Liver (tissue), 9 donors: ENCODE measurements around the gene MASP1. TPM values are rescaled to one million over a fixed set of nuclear protein-coding genes. Genes with fewer than 3 reads are reported as not detected.
A peak's percentile ranks its signal among the peaks of the same experiment; 100 is the strongest.

Experiments used
- DNase-seq: peaks from one replicate; pipeline ENCODE4 v3.0.0-alpha.2; 2017; ENCODE audit warnings: low spot score
- H3K27ac ChIP-seq, 2 donors: one replicate each; pipeline ENCODE4 v1.7.0; 2013; ENCODE audit warnings: inconsistent platforms in 2 of 2, low read length in 2 of 2, control low read depth in 1 of 2, low read depth in 1 of 2, mild to moderate bottlenecking in 1 of 2
- H3K27me3 ChIP-seq, 4 donors: one replicate each; pipeline versions ENCODE4 v1.6.1 to v1.7.0; 2013; ENCODE audit warnings: low read length in 3 of 4, inconsistent platforms in 1 of 4, mild to moderate bottlenecking in 1 of 4, moderate library complexity in 1 of 4; ENCODE audit not compliant: control insufficient read depth in 4 of 4, insufficient read depth in 4 of 4
- H3K36me3 ChIP-seq, 4 donors: one replicate each; pipeline versions ENCODE4 v1.6.1 to v1.7.0; 2013; ENCODE audit warnings: low read length in 3 of 4, mild to moderate bottlenecking in 3 of 4, low read depth in 1 of 4, moderate library complexity in 1 of 4; ENCODE audit not compliant: control insufficient read depth in 4 of 4, insufficient read depth in 3 of 4
- H3K4me1 ChIP-seq, 4 donors: one replicate each; pipeline versions ENCODE4 v1.6.1 to v1.7.0; 2013; ENCODE audit warnings: low read length in 3 of 4, mild to moderate bottlenecking in 3 of 4, moderate library complexity in 1 of 4; ENCODE audit not compliant: control insufficient read depth in 4 of 4, insufficient read depth in 4 of 4
- H3K4me3 ChIP-seq, 3 donors: one replicate each; pipeline versions ENCODE4 v1.6.1 to v1.7.0; 2013; ENCODE audit warnings: low read length in 3 of 3, control low read depth in 1 of 3, low read depth in 1 of 3, mild to moderate bottlenecking in 1 of 3
- H3K9ac ChIP-seq, 2 donors: one replicate each; pipeline ENCODE4 v1.7.0; 2013; ENCODE audit warnings: low read length in 2 of 2, mild to moderate bottlenecking in 2 of 2, moderate library complexity in 2 of 2, control low read depth in 1 of 2, low read depth in 1 of 2
- H3K9me3 ChIP-seq, 4 donors: one replicate each; pipeline versions ENCODE4 v1.6.1 to v1.7.0; 2013; ENCODE audit warnings: low read length in 3 of 4; ENCODE audit not compliant: control insufficient read depth in 4 of 4
- EGR1 ChIP-seq, 2 donors: IDR thresholded peaks; 2 replicates each; pipeline ENCODE4 v1.6.1; 2016 to 2018; ENCODE audit warnings: antibody characterized with exemption in 2 of 2, low read depth in 2 of 2
- FOXA2 ChIP-seq: IDR thresholded peaks from 2 replicates; pipeline ENCODE4 v1.6.1; 2016; ENCODE audit warnings: antibody characterized with exemption
- GABPA ChIP-seq, 2 donors: IDR thresholded peaks in 1 of 2; conservative IDR thresholded peaks in 1 of 2; 2 replicates each; pipeline ENCODE4 v1.6.1; 2016; ENCODE audit warnings: antibody characterized with exemption in 2 of 2, mild to moderate bottlenecking in 1 of 2, moderate library complexity in 1 of 2
- HNF4G ChIP-seq: IDR thresholded peaks from 2 replicates; pipeline ENCODE4 v1.6.1; 2016; ENCODE audit warnings: antibody characterized with exemption
- NR2F2 ChIP-seq: IDR thresholded peaks from 2 replicates; pipeline ENCODE4 v1.6.1; 2016; ENCODE audit warnings: antibody characterized with exemption
- SP1 ChIP-seq: IDR thresholded peaks from 2 replicates; pipeline ENCODE4 v1.6.1; 2018; ENCODE audit warnings: antibody characterized with exemption, mild to moderate bottlenecking
- WGBS: extraction: QIAGEN DNeasy Blood & Tissue Kit; methylation state at CpG from one replicate; pipeline ENCODE4 v1.1.7; 2013; 5-methylcytosine and 5-hydroxymethylcytosine counted together
- polyA plus RNA-seq, 2 donors: library from polyadenylated mRNA; stranded (reverse) in 1 of 2; unstranded in 1 of 2; fragments of 200-250 nt in 1 of 2; fragments of >200 nt in 1 of 2; fragmentation: Nextera tagmentation in 1 of 2; extraction: Ambion mirVana in 1 of 2; gene quantifications; one replicate each; pipeline versions ENCODE4 v1.2.1 to v1.2.3, GENCODE V29; 2013 to 2015
- total RNA-seq, 2 donors: library from RNA; depleted of rRNA; stranded (reverse); fragments of >200 nt; gene quantifications; one replicate each; pipeline ENCODE4 v1.2.3, GENCODE V29; 2014
- TF ChIP-seq, protein P1 (sequence below): IDR thresholded peaks from 2 replicates; pipeline ENCODE4 v1.6.1; 2016; ENCODE audit warnings: antibody characterized with exemption, mild to moderate bottlenecking
- TF ChIP-seq, protein P2 (sequence below): fragments of 150-350 bp; IDR thresholded peaks from 2 replicates; pipeline ENCODE4 v1.5.1; 2017; ENCODE audit warnings: improper control_type of control experiment, low read depth, low read length; ENCODE audit not compliant: missing input control
- TF ChIP-seq, protein P3 (sequence below): IDR thresholded peaks from 2 replicates; pipeline ENCODE4 v1.6.1; 2016; ENCODE audit warnings: antibody characterized with exemption
- TF ChIP-seq, protein P4 (sequence below): IDR thresholded peaks from 2 replicates; pipeline ENCODE4 v1.6.1; 2016; ENCODE audit warnings: antibody characterized with exemption
- donor health status: healthy.
- donor health status: healthy.
- donor health status: healthy.
- donor health status: healthy.
- donor health status: healthy.

The MASP1 gene
- total and polyA plus RNA-seq, 4 donors: 53.2 to 83.8 (median 73.8) TPM

DNA sequence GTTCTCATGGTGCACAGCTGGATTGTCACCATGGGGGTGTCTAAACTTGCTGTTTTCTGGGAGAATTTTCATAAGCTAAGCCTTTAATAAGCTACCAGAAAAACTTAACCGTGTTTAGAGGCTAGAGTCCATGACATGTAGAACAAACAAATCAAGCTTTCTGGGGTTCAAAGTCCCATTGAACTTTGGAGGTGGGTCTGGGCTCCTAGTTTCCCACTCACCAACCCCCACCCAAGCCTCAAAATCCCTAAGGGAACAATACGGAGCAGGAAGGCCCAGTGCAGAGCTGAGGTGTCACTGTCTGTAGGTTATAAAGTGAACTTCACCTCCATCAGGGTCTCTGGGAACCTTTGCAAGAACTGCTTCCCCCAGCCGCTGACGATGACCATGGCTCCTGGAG, 68.7 kb downstream of the MASP1 start (continued):
- TF ChIP-seq, protein P1, sequence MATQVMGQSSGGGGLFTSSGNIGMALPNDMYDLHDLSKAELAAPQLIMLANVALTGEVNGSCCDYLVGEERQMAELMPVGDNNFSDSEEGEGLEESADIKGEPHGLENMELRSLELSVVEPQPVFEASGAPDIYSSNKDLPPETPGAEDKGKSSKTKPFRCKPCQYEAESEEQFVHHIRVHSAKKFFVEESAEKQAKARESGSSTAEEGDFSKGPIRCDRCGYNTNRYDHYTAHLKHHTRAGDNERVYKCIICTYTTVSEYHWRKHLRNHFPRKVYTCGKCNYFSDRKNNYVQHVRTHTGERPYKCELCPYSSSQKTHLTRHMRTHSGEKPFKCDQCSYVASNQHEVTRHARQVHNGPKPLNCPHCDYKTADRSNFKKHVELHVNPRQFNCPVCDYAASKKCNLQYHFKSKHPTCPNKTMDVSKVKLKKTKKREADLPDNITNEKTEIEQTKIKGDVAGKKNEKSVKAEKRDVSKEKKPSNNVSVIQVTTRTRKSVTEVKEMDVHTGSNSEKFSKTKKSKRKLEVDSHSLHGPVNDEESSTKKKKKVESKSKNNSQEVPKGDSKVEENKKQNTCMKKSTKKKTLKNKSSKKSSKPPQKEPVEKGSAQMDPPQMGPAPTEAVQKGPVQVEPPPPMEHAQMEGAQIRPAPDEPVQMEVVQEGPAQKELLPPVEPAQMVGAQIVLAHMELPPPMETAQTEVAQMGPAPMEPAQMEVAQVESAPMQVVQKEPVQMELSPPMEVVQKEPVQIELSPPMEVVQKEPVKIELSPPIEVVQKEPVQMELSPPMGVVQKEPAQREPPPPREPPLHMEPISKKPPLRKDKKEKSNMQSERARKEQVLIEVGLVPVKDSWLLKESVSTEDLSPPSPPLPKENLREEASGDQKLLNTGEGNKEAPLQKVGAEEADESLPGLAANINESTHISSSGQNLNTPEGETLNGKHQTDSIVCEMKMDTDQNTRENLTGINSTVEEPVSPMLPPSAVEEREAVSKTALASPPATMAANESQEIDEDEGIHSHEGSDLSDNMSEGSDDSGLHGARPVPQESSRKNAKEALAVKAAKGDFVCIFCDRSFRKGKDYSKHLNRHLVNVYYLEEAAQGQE: peak; percentile 58
- TF ChIP-seq NR2F2: no peak

DNA sequence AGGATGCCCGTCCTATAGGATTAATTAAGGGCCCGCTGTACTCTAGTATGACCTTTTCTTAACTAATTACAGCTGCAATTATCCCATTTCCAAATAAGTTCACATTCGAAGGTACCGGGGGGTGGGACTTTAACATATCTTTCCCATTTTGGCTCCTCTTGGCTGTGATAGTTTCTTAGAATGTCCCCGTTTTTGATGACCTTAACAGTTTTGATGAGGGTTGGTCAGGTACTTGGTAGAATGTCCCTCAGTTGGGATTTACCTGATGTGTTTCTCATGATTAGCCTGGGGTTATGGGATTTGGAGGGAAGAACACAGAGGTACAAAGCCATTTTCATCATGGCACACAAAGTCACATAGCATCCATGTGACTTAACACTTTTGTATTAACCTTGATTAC, 76.1 kb downstream of the MASP1 start:
- 95% methylated on average over 5 of the region's 5 CpGs for WGBS
- Histone ChIP-seq H3K27ac (no peak overlapping the region), H3K9me3 (no peaks in the 10 kb centered on the region), H3K4me3 (no peak overlapping the region), H3K36me3 (peaks cover 0 to 19% (median 10%) of the 10 kb centered on the region in 4 donors), H3K9ac (no peak overlapping the region), H3K4me1 (peaks cover 0 to under 1% (median under 1%) of the 10 kb centered on the region in 4 donors), H3K27me3 (no peaks in the 10 kb centered on the region)
- TF ChIP-seq SP1: no peak
- TF ChIP-seq GABPA (IDR thresholded peaks at IDR 0.05 in 1 of 2, conservative IDR thresholded peaks at IDR 0.05 in 1 of 2): no peak
- no peak for TF ChIP-seq NR2F2
- no peak for TF ChIP-seq HNF4G
- TF ChIP-seq, protein P1: no peak
- TF ChIP-seq FOXA2: no peak
- TF ChIP-seq, protein P2, sequence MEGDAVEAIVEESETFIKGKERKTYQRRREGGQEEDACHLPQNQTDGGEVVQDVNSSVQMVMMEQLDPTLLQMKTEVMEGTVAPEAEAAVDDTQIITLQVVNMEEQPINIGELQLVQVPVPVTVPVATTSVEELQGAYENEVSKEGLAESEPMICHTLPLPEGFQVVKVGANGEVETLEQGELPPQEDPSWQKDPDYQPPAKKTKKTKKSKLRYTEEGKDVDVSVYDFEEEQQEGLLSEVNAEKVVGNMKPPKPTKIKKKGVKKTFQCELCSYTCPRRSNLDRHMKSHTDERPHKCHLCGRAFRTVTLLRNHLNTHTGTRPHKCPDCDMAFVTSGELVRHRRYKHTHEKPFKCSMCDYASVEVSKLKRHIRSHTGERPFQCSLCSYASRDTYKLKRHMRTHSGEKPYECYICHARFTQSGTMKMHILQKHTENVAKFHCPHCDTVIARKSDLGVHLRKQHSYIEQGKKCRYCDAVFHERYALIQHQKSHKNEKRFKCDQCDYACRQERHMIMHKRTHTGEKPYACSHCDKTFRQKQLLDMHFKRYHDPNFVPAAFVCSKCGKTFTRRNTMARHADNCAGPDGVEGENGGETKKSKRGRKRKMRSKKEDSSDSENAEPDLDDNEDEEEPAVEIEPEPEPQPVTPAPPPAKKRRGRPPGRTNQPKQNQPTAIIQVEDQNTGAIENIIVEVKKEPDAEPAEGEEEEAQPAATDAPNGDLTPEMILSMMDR: no peak
- TF ChIP-seq, protein P3, sequence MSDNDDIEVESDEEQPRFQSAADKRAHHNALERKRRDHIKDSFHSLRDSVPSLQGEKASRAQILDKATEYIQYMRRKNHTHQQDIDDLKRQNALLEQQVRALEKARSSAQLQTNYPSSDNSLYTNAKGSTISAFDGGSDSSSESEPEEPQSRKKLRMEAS: no peak
- TF ChIP-seq, protein P4, sequence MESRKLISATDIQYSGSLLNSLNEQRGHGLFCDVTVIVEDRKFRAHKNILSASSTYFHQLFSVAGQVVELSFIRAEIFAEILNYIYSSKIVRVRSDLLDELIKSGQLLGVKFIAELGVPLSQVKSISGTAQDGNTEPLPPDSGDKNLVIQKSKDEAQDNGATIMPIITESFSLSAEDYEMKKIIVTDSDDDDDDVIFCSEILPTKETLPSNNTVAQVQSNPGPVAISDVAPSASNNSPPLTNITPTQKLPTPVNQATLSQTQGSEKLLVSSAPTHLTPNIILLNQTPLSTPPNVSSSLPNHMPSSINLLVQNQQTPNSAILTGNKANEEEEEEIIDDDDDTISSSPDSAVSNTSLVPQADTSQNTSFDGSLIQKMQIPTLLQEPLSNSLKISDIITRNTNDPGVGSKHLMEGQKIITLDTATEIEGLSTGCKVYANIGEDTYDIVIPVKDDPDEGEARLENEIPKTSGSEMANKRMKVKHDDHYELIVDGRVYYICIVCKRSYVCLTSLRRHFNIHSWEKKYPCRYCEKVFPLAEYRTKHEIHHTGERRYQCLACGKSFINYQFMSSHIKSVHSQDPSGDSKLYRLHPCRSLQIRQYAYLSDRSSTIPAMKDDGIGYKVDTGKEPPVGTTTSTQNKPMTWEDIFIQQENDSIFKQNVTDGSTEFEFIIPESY: no peak
- no peak for TF ChIP-seq EGR1 (IDR thresholded peaks at IDR 0.05; ENCODE audit: low read depth in 2 of 2)
- DNase-seq: no peak
